Colonic mucosa (tissue), 4 donors: ENCODE measurements around the gene BMP7. TPM values are rescaled to one million over a fixed set of nuclear protein-coding genes. Genes with fewer than 3 reads are reported as not detected.

Source experiments
- DNase-seq: peaks from one replicate; pipeline ENCODE4 v3.0.0-alpha.2; 2020
- H3K27ac ChIP-seq: fragments of 200-600 bp; one replicate; pipeline ENCODE4 v1.8.0; 2021
- H3K27me3 ChIP-seq: fragments of 200-600 bp; one replicate; pipeline ENCODE4 v1.8.0; 2021
- H3K36me3 ChIP-seq: fragments of 200-600 bp; one replicate; pipeline ENCODE4 v1.8.0; 2021
- H3K4me1 ChIP-seq: fragments of 200-600 bp; one replicate; pipeline ENCODE4 v1.8.0; 2021; ENCODE audit warnings: mild to moderate bottlenecking
- H3K4me3 ChIP-seq: fragments of 200-600 bp; one replicate; pipeline ENCODE4 v1.8.0; 2021
- H3K9ac ChIP-seq, 2 donors: one replicate each; pipeline ENCODE4 v1.7.0; 2013; ENCODE audit warnings: control low read depth in 2 of 2, low read depth in 2 of 2, low read length in 2 of 2
- H3K9me3 ChIP-seq: fragments of 200-600 bp; one replicate; pipeline ENCODE4 v1.8.0; 2021
- CTCF ChIP-seq: fragments of 200-600 bp; IDR thresholded peaks from one replicate; pipeline ENCODE4 v1.8.0; 2022; ENCODE audit warnings: antibody characterized with exemption, mild to moderate bottlenecking
- intact Hi-C: fragments of 100-400 bp; cut with DNase I; formaldehyde crosslinking; loops from one replicate; pipeline ENCODE4 v1.14.1; 2022
- total RNA-seq, 2 donors: library from RNA; stranded (reverse); fragmentation: NEBNext Ultra II Directional in 1 of 2; extraction: Animal tissue kit (Norgen Biotek cat#: 25700) in 1 of 2; gene quantifications; one replicate each; pipeline ENCODE4 v1.2.1, GENCODE V29; 2021
- donor health status: healthy.
- donor health status: DM: no; HTN: no; CAD: no.
- donor health status: DM: no; HTN: no; CAD: no.

BMP7 gene
- total RNA-seq, 2 donors from 2014 or later: 1.3 to 3.2 TPM

GRCh38 chr20:57217802-57218201 lies 48.6 kb downstream of the BMP7 start:
- TF ChIP-seq CTCF: no peak
- H3K4me1 ChIP-seq: no peaks in the 10 kb centered on the region
- no peaks in the 10 kb centered on the region for H3K9me3 ChIP-seq
- intact Hi-C loops: no loop called here
- no peak for DNase-seq
- no peak overlapping the region for H3K4me3 ChIP-seq
- no peak overlapping the region for H3K9ac ChIP-seq
- no peak overlapping the region for H3K27ac ChIP-seq
- no peaks in the 10 kb centered on the region for H3K27me3 ChIP-seq
- no peaks in the 10 kb centered on the region for H3K36me3 ChIP-seq

DNA sequence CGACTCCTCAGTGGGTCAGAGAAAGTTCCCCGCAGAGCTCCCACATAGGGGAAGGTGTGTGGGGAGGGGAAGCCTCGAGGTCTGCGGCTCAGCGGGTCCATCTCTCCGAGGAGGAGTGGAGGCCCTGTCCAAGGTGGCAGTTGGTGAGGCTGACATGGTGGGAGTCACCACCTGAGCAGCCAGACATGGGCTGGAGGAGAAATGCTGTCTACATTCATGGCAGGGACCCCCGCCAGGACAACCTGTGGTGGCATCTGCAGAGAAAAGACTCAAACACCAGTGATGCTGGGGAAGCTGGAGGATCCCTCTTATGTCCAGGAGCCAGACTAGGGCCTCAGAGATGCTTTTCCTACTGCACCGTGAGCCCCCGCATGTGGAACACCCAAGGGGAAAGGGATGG lies 49.8 kb downstream of the BMP7 start:
- H3K27ac ChIP-seq: no peak overlapping the region
- H3K36me3 ChIP-seq: no peaks in the 10 kb centered on the region
- no peak for TF ChIP-seq CTCF
- no peaks in the 10 kb centered on the region for H3K9me3 ChIP-seq
- peaks cover 4% of the 10 kb centered on the region for H3K4me1 ChIP-seq
- no peak for DNase-seq
- no peak overlapping the region for H3K9ac ChIP-seq
- H3K4me3 ChIP-seq: no peak overlapping the region
- no peaks in the 10 kb centered on the region for H3K27me3 ChIP-seq
- intact Hi-C loops: no loop called here

DNA sequence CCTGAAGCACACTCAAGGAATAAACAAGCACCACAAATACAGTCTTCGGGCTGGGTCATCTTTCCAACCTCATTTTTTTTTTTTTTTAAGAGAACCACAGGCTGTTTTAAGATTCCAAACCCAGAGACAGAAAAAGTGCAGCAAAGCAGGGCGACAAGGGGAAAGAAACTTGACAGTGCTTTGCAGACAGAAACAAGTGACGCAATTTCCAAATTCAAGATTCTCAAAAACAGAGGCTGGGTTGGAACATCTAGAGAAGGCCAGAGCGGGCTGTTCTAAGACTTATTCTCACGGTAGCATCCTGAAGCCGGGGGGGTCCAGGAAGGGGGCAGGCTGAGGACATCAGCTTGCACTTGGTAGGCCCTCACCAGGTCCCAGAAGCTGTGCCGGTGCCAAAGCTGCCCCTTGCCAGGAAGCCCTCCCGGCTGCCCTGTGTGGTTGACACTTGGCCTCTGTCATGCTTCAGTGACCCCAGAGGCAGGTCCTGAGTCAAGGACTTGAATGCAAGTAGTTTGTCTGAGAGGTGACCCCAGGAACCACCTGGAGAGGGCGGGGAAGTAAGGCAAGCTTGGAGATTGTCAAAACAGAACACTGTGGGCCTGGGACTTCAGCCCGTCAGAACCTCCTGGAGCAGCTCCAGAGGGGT lies 50.5 kb downstream of the BMP7 start:
- intact Hi-C loops: no loop called here
- Histone ChIP-seq H3K27me3 (no peaks in the 10 kb centered on the region), H3K4me3 (no peak overlapping the region), H3K9me3 (no peaks in the 10 kb centered on the region), H3K36me3 (no peaks in the 10 kb centered on the region), H3K9ac (no peak overlapping the region), H3K4me1 (peaks cover 4% of the 10 kb centered on the region), H3K27ac (no peak overlapping the region)
- DNase-seq: no peak
- TF ChIP-seq CTCF: no peak

GRCh38 chr20:57215426-57215825 lies 51.0 kb downstream of the BMP7 start:
- DNase-seq: no peak
- H3K9ac ChIP-seq: no peak overlapping the region
- no peak overlapping the region for H3K4me3 ChIP-seq
- no peaks in the 10 kb centered on the region for H3K27me3 ChIP-seq
- intact Hi-C loops: no loop called here
- peaks cover 4% of the 10 kb centered on the region for H3K4me1 ChIP-seq
- no peaks in the 10 kb centered on the region for H3K36me3 ChIP-seq
- no peak for TF ChIP-seq CTCF
- no peak overlapping the region for H3K27ac ChIP-seq
- H3K9me3 ChIP-seq: no peaks in the 10 kb centered on the region

- no peak overlapping the region for H3K4me3 ChIP-seq
- peaks cover 4% of the 10 kb centered on the region for H3K4me1 ChIP-seq
- no peaks in the 10 kb centered on the region for H3K36me3 ChIP-seq
- no peaks in the 10 kb centered on the region for H3K9me3 ChIP-seq
- DNase-seq: no peak
- H3K9ac ChIP-seq: no peak overlapping the region
- TF ChIP-seq CTCF: no peak
- H3K27me3 ChIP-seq: no peaks in the 10 kb centered on the region
- no peak overlapping the region for H3K27ac ChIP-seq
- intact Hi-C loops: no loop called here
Observed at GRCh38 chr20:57214948-57215347, 51.5 kb downstream of the BMP7 start.
